Neural crest cell (in vitro differentiated cells): Measurements from ENCODE around the gene TMEM123. TPM values are rescaled to one million over a fixed set of nuclear protein-coding genes. Genes with fewer than 3 reads are reported as not detected.
"Not testable (repeated sequence)": the region's sequence is repeated elsewhere in the genome, so short reads cannot be mapped to it uniquely, and the experiment has no call there.

Experiments used
- DNase-seq: peaks from one replicate; pipeline ENCODE4 v3.0.0; 2021; ENCODE audit warnings: low read depth, mixed read lengths, low spot score
- H3K27ac Mint-ChIP-seq: one replicate; pipeline ENCODE4 v1.8.0; 2021; ENCODE audit warnings: mild to moderate bottlenecking, mixed read lengths; ENCODE audit not compliant: unreplicated experiment
- H3K27me3 Mint-ChIP-seq: 2 replicates; pipeline ENCODE4 v1.8.0; 2021; ENCODE audit warnings: low read depth, mild to moderate bottlenecking, mixed read lengths
- H3K36me3 Mint-ChIP-seq: 2 replicates; pipeline ENCODE4 v1.8.0; 2021; ENCODE audit warnings: low read depth, mild to moderate bottlenecking, mixed read lengths
- H3K4me1 Mint-ChIP-seq: 2 replicates; pipeline ENCODE4 v1.8.0; 2021; ENCODE audit warnings: mixed read lengths
- H3K4me3 Mint-ChIP-seq: one replicate; pipeline ENCODE4 v1.8.0; 2021; ENCODE audit warnings: mild to moderate bottlenecking, mixed read lengths
- H3K9me3 Mint-ChIP-seq: 2 replicates; pipeline ENCODE4 v1.8.0; 2021; ENCODE audit warnings: mixed read lengths
- CTCF ChIP-seq: fragments of 200-600 bp; sonication (generic); conservative IDR thresholded peaks from 2 replicates; pipeline ENCODE4 v1.5.0; 2021; ENCODE audit warnings: antibody characterized with exemption, mild to moderate bottlenecking
- total RNA-seq: library from RNA; stranded (reverse); gene quantifications from 2 replicates; pipeline ENCODE4 v1.2.1, GENCODE V29; 2021

Gene TMEM123
- total RNA-seq, 1 donor from 2014 or later: 153 TPM

GRCh38 chr11:102438311-102439062 lies 14.1 kb downstream of the TMEM123 start:
- H3K27ac Mint-ChIP-seq: no peak overlapping the region
- peaks cover 25% of the 10 kb centered on the region for H3K4me1 Mint-ChIP-seq
- no peaks in the 10 kb centered on the region for H3K27me3 Mint-ChIP-seq
- H3K4me3 Mint-ChIP-seq: no peak overlapping the region
- DNase-seq: no peak
- H3K36me3 Mint-ChIP-seq: peaks cover 58% of the 10 kb centered on the region
- TF ChIP-seq CTCF: no peak
- H3K9me3 Mint-ChIP-seq: peaks cover 12% of the 10 kb centered on the region

GRCh38 chr11:102437727-102438126 lies 14.8 kb downstream of the TMEM123 start:
- Mint-ChIP-seq H3K4me3 (no peak overlapping the region), H3K27ac (no peak overlapping the region), H3K27me3 (no peaks in the 10 kb centered on the region), H3K9me3 (peaks cover 10% of the 10 kb centered on the region), H3K4me1 (peaks cover 25% of the 10 kb centered on the region), H3K36me3 (peaks cover 58% of the 10 kb centered on the region)
- no peak for TF ChIP-seq CTCF
- DNase-seq: no peak

- H3K9me3 Mint-ChIP-seq: peaks cover 14% of the 10 kb centered on the region
- peaks cover 60% of the 10 kb centered on the region for H3K36me3 Mint-ChIP-seq
- no peak for DNase-seq
- no peak overlapping the region for H3K4me3 Mint-ChIP-seq
- peak overlapping the region; percentile 59 for H3K27ac Mint-ChIP-seq
- H3K27me3 Mint-ChIP-seq: no peaks in the 10 kb centered on the region
- TF ChIP-seq CTCF: no peak
- peaks cover 25% of the 10 kb centered on the region for H3K4me1 Mint-ChIP-seq
These were observed 15.6 kb downstream of the TMEM123 start for GRCh38 chr11:102436976-102437375.

GRCh38 chr11:102436561-102436960 lies 16.0 kb downstream of the TMEM123 start:
- Mint-ChIP-seq H3K4me3 (no peak overlapping the region), H3K27ac (no peak overlapping the region), H3K9me3 (peaks cover 16% of the 10 kb centered on the region), H3K4me1 (peaks cover 25% of the 10 kb centered on the region), H3K36me3 (peaks cover 63% of the 10 kb centered on the region), H3K27me3 (no peaks in the 10 kb centered on the region)
- DNase-seq: no peak
- TF ChIP-seq CTCF: no peak

- Mint-ChIP-seq H3K4me1 (peaks cover 28% of the 10 kb centered on the region), H3K36me3 (peaks cover 60% of the 10 kb centered on the region), H3K9me3 (peaks cover 13% of the 10 kb centered on the region), H3K27ac (no peak overlapping the region), H3K27me3 (no peaks in the 10 kb centered on the region), H3K4me3 (no peak overlapping the region)
- no peak for TF ChIP-seq CTCF
- no peak for DNase-seq
These were observed 16.9 kb downstream of the TMEM123 start for GRCh38 chr11:102435688-102436087.

- peaks cover 54% of the 10 kb centered on the region for H3K36me3 Mint-ChIP-seq
- H3K27ac Mint-ChIP-seq, H3K27me3 Mint-ChIP-seq, H3K4me3 Mint-ChIP-seq, DNase-seq: not testable (repeated sequence)
- peaks cover 38% of the 10 kb centered on the region for H3K4me1 Mint-ChIP-seq
- H3K9me3 Mint-ChIP-seq: peaks cover 13% of the 10 kb centered on the region
These were observed 19.0 kb downstream of the TMEM123 start for GRCh38 chr11:102433571-102433970.

GRCh38 chr11:102432560-102432959 lies 20.0 kb downstream of the TMEM123 start:
- not testable (repeated sequence) for H3K27me3 Mint-ChIP-seq, DNase-seq, H3K27ac Mint-ChIP-seq, H3K4me3 Mint-ChIP-seq
- Mint-ChIP-seq H3K9me3 (peaks cover 13% of the 10 kb centered on the region), H3K4me1 (peaks cover 34% of the 10 kb centered on the region), H3K36me3 (peaks cover 51% of the 10 kb centered on the region)
